GM18511 (cell line): ENCODE measurements around the gene AOPEP.
A peak's percentile ranks its signal among the peaks of the same experiment; 100 is the strongest.

ENCODE experiments used
- ATAC-seq: cut with Tn5 transposase; IDR thresholded peaks from one replicate; pipeline ENCODE4 v1.9.1; 2021; ENCODE audit warnings: mild to moderate bottlenecking, moderate library complexity; ENCODE audit not compliant: unreplicated experiment

Gene AOPEP

DNA sequence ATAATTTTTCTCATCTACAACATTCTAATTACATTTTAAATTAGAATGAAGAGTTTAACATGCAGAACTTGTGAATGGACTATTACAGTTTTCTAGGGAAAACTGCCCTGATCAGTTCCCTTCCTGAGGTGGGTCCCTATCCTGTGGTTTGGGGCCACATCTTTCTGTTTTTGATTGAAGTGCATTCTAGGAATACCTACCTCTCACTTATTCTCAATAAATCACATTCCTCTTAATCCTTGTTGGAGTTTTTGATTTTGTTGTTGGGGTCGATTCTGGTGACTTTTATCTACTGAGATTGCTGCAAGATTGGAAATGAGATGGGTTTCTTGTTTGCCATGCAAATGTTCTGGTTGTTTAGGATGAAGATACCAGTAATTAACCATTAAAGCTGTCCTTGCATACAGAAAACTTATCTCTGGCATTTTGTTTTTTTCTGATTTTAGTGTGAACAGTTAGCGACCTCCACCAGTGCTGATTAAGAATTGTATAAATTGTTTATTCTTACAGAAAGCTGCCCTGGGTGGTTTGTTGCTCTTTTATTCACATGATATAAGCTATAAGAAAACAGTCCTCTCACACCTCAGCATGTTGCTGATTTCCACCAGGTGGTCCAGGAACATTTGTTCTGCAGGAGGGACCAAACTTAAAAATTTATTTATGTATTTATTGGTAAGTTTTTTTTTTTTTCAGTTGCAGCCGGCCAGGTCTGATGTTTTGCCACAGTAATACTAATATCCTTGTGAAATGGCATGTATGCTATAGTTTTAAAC, 321.1 kb downstream of the AOPEP start:
- no peak for ATAC-seq

DNA sequence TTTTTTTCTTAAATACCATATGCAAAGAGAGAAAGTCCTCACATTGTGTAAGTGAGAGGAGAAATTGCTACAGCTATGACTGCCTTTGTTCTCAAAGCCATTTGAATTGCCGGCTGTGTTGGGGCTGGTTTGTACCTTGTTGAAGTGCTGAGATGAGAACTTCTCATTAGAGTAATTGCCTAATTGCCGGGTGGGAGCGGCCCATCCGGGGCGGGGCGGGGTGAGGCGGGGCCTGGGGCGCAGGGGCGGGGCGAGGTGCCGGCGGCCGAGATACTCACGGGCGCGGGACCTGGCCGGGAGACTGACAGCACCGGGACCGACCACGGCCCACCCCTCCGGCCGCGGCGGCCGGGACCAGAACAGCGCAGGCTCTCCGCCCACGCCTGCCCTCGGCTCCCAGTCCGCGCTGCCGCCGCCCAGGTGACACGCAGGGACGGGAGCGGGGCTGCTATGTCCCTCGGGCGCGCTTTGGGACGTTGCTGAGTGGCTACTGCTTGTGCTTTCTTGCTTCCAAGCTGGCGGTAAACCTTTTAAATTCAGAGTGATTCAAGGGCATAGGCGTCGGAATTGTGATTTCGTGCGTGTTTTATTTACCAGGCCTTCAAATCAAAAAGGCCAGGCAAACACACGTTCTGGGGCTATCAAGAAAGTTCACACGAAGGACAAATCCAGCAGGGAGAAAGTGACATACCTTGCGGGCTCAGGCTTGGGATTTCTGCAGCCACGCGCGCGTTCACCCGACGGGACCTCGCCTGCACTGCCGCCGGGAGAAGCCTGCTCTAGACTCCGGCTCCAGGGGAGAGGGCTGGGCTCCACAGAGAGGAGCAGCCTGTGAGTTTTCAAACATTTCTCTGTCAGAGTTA, 322.0 kb downstream of the AOPEP start:
- peak; percentile 80 for ATAC-seq

DNA sequence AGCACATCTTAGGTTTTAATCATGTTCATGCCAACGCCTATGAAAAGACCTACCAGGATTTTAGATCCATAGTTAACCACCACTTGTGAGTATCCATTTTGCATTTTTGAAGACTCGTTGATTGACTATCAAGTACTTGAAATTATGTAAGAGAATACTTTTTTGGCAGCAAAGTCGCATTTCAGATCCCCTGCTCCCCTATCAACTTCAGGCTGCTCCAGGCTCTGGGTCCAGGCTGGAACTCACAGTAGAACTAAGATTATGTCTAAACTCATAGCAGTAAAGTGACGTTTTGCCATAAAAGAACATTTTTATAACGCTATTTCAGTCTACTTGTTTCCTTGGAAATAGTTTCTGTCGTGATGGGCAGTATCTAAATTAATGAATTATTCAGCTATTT, 323.3 kb downstream of the AOPEP start:
- no peak for ATAC-seq

DNA sequence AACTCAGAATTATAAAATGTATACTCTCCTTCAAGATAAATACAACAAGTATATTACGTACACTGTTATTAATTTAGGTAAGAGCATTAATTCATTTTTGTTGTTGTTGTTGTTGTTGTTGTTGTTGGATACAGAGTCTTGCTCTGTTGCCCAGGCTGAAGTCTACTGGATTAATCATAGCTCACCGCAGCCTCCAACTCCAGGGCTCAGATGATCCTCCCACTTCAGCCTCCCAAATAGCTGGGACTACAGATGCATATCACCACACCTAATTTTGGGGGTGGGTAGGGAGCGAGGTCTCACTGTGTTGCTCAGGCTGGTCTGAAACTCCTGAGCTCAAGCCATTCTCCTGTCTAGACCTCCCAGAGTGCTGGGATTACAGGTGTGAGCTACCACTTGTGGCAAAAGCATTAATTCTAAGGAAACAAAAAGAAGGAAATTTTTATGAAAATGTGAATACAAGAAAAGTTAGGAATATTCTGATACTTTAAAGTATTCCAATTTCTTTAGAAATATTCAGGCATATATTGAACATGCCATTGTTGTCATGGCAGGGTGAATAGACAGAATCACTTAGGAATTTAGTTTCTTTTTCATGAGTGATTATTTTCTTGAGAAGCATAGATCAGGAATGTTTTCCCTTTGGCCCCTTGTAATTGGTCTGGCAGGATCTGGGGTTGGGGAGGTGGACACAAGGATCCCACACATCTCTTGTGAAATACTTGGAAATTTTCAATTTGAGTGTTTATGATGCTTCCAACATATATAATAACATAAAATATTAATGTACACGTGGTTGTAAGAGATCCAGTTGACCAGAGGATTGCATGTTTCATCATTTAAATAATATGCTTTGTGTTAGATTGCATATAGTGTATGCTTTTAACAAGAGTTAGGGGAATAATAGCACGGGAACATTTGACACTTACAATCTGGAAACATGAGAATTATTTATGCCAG, 327.4 kb downstream of the AOPEP start:
- no peak for ATAC-seq

DNA sequence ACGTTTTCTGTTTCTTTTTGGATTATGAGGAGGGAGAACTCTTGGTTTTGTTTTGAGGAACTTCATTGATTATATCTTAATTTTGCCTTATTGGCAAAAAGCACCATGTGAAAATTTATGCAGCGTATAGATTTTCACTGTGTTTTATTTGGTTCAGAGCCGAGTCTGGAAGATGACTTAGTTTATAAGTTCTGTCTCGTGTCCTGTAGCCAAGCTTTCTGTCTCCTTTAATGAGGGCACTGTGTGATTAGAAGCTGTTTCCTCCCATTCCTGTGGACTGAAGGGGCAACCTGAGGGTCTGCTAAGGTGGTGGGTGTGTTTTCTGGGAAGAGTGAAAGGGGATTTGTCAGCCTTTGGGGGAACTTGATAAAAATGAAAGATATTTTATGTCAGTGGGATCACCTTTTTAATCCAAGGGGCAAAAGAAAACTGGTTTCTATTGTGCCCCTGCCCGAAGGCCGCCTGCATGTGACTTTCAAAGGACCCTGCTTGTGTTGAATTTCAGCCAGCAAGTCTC, 328.9 kb downstream of the AOPEP start:
- no peak for ATAC-seq

DNA sequence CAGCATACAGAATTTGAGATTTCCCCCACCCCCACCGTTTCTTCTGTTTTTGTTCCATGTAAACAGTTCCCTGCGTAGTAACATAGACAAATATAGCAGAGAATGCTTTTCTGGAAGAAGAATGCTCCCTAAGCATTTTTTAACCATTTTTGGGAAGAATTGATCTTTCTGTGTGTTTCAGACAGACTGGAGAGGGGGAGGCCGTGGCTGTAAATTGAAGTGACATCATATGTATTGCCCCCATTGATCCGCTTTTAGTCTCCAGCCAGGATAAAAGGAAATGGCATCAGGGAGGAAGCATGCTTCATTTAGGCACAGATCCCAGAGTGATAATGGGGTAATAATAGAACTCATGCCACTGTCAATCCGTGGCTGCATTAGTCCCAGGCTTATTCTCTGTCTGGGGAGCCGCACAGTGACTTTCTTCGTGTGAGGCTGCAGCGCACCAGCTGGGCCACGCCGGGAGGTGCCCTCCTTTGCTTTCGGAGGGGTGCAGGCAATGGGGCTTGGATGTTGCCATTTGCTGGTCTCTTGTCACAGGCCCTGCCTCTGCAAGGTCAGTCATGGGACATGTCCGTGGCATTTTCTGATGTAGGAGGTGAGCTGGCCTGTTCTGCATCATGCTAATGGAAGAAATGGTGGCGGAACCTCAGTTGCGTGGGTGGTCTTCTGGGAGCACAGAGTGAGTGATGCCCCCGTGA, 329.5 kb downstream of the AOPEP start:
- ATAC-seq = no peak

DNA sequence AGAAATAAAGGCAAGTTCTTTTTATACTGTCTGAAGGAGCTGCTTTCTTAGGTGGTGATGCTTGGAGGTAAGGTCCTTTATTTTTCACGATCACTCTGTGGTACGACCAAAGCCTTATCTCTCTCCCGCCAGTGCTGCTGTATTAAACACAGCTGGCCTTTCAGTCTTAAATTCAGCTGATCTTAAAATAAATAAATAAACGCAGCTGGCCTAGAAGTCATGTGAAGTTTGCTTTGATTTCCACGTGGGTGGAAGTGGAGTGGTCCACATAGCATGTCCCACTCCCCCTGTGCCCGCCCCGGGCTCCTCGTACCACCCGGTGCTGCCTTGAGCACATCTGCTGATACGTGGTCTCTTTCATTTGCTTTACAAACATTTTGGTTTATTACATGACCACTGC, 330.6 kb downstream of the AOPEP start:
- ATAC-seq = no peak

DNA sequence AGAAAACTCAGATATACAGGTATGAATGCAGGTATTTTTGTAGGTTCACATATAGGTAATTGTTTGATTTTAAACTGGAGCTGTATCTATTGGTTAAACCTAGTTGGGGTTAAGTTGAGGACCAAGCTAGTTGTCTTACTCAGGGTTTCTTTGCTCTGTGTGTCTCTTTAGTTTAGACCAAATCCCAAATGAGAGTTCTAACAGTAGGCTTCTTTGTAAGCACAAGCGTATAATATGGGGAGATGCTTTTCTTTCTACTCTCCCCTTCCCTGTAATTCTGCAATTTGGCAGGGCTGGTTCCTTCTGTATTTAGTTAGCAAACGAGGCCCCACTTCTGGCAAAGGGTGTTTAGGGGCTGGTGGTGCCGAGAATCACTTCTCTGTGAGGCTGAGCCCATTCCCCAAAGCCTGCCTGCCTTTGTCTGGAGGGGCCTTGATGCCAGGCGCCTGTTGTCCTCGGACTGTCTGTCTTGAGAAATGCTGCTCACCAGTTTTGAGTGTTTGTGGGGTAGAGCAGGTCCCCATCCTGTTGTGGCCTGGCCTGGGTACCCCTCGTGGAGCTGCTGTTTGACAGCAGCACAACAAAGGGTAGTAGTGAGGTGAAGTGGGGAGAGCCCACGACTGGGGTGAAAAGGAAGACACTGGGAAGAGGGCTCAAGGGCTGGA, 331.8 kb downstream of the AOPEP start:
- ATAC-seq = no peak

DNA sequence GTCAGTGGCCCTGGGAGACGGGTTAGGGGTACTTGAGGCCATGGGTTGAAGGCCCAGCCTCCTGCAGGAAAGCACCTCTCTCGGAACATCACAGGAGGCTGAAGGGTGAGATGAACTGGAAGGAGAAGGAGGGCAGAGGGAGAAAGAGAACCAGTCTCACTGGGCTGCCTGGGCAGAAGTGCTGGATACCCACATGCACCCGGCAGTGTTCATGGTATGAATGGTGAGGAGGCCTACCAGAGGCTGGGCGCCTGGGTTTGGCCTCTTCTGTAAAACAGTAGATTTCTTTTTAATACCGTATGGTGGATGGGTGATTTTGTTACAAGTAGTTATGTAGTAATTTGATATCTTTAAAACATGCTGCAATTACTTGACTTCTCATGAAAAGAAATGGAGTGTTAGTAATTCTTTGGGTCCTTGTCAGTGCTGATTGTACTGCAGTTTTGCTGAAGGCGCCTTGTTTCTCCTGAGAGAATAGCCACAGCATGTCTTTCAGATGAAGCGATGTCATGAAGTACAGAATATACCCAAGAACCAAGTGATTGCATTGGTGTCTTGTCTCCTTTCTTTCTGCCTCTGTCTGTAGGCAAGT, 332.4 kb downstream of the AOPEP start:
- no peak for ATAC-seq

DNA sequence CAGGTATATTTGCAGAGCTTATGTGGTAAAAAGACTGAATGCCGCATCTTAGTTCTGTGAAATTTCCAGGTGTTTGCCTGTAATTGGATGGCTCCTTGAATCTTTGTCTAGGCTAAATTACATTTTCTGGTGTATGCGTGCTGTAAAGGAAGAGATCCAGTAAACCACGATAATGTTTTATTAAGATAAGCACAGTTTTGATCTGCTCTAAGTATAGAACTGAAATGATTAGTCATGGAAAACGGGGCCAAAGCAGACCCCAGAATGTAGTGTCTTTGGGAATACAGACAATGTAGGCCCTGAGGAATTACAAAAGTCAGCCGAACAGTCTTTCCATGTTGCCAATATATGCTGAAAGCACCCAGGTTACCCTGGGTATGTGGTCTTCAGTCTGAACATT, 333.7 kb downstream of the AOPEP start:
- no peak for ATAC-seq

DNA sequence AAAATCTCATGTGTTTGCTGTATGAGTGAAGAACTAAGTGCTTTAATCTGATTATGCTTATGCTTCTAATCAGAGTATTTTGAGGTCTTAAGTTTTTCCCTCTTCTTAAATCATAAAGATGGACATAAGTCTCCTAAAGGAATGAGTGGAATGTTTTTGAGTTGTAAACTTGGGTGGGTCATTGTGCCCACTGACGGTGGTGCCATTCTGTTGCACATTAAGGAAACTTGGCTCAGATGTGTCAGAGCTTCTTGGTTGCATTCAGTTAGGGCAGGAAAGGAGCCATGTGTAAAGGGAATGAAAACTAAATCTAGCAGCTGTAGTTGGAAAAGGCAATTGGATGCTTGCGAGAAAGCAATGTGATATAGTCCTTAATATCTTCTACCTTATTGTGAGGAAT, 334.4 kb downstream of the AOPEP start:
- ATAC-seq = no peak

DNA sequence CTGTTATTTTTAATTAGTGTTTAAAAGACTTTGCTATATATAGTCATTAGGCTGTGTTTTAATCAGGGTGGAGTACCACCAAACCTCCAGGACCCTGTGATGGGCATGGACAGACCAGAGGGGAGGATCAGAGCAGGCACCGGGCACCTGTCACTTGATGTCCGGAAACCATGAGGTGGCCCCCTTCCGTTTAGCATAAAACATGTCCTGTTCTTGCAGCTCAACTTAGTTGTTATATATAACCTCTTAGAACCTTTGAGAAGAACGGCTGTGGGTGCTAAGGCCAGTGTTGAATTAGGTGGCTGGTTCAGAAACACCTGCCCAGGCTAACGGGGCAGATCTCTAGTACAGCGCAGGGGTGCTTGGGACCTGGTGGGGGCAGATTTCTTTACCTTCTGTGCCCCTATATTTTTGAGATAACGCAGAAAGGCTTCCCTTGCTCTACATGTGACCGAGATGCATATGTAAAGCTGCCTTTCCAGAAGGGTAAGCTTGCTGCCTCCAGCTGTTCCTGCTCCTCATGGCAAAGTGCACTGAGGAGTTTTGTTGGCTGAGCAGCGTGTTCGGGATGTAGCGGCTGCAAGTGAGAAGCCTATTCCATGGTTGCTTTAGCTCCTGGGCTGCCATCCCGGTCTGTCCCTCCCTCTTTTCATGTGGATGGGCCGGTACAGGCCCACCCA, 335.6 kb downstream of the AOPEP start:
- no peak for ATAC-seq

DNA sequence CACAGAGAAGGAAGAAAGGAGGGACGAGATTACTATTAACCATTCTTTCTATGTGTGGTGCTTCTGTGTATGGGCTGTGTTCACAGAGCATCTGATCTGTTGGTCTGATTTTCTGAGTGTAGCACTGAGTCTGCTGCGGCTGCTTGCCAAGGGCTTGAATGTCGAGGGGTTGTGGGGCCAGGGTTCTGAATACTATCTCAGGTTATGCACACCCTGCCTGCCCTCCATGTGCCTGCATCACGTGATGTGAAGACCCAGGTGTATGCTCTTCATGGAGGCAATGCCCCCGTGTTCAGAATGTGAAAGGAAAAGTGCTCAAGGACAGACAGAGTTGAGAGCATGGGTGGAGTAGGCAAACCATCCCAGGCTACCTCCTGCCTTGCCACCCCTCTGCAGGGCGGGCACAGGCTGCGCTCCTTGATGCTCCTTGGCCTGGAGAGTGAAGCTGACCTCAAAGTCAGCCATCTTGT, 336.1 kb downstream of the AOPEP start:
- no peak for ATAC-seq

DNA sequence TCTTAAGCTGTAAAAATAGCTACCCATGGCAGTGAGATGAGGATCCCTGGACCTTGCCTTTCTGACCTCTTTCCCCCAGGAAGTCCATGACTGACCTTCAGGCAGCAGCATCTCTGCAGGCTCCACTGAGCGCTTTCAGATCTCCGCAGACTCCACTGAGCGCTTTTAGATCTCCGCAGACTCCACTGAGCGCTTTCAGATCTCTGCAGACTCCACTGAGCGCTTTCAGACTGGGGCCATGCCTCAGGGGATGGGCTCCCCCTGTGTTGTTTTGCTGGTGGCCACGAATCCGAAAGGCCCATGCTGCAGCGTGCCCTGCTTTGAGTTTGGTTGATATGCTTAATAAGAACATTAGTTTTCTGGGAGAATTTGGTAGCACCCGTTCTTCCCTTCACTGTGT, 336.8 kb downstream of the AOPEP start:
- no peak for ATAC-seq

DNA sequence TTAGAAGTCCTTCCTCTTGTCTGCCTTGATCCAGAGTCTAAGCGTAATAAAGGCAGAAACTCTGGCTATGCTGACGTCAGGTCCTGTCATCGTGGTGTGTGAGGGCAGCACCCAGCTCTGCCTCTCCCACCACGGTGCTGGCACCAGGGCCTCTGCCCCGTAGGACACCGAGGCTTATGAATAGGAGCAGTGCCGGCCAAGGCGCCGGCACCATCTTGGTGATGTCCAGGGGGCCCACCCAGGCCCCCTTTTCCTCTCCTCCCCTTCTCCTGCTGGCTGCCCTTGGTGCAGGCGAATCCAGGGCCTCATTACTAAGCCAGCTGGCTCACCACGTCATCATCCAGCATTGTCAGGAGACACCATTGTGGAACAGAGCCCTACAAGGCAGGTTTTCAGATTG, 338.7 kb downstream of the AOPEP start:
- no peak for ATAC-seq

DNA sequence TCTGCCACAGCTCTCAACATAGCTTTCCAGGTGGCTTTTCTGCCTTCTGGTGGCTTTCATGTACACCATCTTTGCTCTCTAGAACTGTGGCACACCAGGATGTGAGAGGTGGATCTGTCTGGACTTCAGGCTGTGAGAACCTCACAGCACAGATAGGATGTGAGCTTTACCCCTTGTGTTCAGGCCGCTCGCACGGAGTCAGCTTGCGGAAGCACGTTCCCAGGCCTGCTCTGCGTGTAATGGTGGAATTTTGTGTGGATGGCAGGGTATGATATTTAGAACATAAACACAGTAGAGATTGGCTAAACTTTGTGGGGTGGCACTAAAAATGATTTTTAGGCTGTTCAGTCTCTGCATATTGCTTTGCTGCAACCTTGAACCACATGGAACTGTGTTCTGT, 340.6 kb downstream of the AOPEP start:
- ATAC-seq = no peak

DNA sequence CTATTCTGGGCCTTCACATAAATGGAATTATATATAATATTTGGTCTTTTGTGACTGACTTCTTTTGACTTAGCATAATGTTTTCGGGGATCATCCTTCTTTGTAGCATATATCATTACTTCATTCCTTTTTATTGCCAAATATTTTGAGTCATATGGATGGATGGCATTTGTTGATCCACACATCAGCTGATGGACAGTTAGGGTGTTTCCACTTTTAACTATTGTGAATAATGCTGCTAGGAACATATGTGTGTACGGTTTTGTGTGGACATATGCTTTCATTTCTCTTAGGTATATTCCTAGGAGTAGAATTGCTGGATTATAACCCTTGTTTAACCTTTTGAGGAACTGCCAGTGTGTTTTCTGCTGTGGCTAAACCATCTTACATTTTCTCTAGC, 341.4 kb downstream of the AOPEP start:
- no peak for ATAC-seq

DNA sequence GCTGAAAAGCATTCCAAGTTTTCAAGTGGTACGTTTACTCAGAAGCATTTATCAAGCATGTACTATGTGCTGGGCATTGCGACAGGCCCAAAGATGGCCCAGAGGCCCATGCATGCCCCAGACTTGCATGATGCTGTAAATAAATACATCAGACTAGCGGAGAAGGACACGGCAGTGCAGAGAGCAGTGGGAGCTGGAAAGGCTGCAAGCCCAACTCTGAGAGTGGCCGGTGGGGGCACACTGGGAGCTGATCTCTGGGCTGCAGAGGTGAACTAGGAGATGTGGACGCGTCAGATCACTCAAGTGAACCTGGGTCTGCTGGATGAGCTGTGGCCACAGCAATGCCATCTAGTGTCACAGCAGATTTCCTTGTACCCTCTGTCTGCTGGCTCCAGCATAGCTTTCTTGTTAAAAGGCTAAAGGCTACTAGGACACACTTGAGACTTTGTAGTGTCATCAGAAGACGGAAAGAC, 344.1 kb downstream of the AOPEP start:
- no peak for ATAC-seq

DNA sequence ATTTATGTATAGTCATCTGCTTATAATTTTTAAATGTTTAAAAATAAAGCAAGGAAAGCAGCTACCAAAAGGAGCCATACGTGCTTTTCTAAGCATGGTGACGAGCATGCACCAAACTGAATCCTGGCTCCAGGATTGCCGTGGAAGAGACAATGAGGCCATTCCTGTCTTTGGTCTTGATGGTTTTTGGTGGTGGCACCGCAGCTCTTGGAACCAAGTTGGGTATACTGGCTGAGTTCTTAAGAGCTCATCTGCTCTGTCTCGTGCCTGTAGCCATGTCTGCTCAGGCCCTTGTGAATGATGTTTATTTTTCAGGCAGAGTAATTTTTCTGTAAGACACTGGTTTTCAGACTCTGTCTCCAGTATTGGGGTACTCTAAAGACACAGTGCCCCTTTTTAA, 345.0 kb downstream of the AOPEP start:
- ATAC-seq = no peak
